NCI-H526 (cell line): ENCODE measurements around the gene NTF3.

Source experiments
- DNase-seq, 2 experiments: peaks; one replicate each; lab custom pipeline; 2025; lab: John Stamatoyannopoulos, UW

The NTF3 gene

GRCh38 chr12:5456906-5457305 lies 25.0 kb downstream of the NTF3 start:
- DNase-seq: no peak

- DNase-seq: no peak
These were observed 26.5 kb downstream of the NTF3 start for GRCh38 chr12:5458229-5459050.

- DNase-seq: no peak
These were observed 27.3 kb downstream of the NTF3 start for GRCh38 chr12:5459051-5459782.

- DNase-seq: no peak
These were observed 28.9 kb downstream of the NTF3 start for GRCh38 chr12:5460817-5461216.

- DNase-seq: no peak
These were observed 30.1 kb downstream of the NTF3 start for GRCh38 chr12:5461966-5462365.

- DNase-seq: no peak
These were observed 32.2 kb downstream of the NTF3 start for GRCh38 chr12:5464096-5464495.

GRCh38 chr12:5465384-5465783 lies 33.5 kb downstream of the NTF3 start:
- no peak for DNase-seq

- DNase-seq: no peak
These were observed 34.6 kb downstream of the NTF3 start for GRCh38 chr12:5466521-5466960.

GRCh38 chr12:5467931-5468330 lies 36.0 kb downstream of the NTF3 start:
- DNase-seq: no peak

GRCh38 chr12:5470221-5470620 lies 38.3 kb downstream of the NTF3 start:
- no peak for DNase-seq

GRCh38 chr12:5470703-5471102 lies 38.8 kb downstream of the NTF3 start:
- DNase-seq: no peak

GRCh38 chr12:5473076-5473782 lies 41.3 kb downstream of the NTF3 start:
- DNase-seq: no peak

GRCh38 chr12:5473783-5474116 lies 41.8 kb downstream of the NTF3 start:
- no peak for DNase-seq

GRCh38 chr12:5476356-5476755 lies 44.4 kb downstream of the NTF3 start:
- no peak for DNase-seq

GRCh38 chr12:5478081-5478706 lies 46.3 kb downstream of the NTF3 start:
- peak; percentile 62 to 74 for DNase-seq

- peak; percentile 55 to 61 for DNase-seq
These were observed 47.9 kb downstream of the NTF3 start for GRCh38 chr12:5479761-5480160.

- peak; percentile 91 to 95 for DNase-seq
These were observed 48.5 kb downstream of the NTF3 start for GRCh38 chr12:5480218-5480937.

- peak; percentile 41 to 71 for DNase-seq
These were observed 49.0 kb downstream of the NTF3 start for GRCh38 chr12:5480938-5481303.

GRCh38 chr12:5481645-5482044 lies 49.7 kb downstream of the NTF3 start:
- no peak for DNase-seq

GRCh38 chr12:5484426-5484825 lies 52.5 kb downstream of the NTF3 start:
- DNase-seq: no peak

- DNase-seq: no peak
These were observed 53.5 kb downstream of the NTF3 start for GRCh38 chr12:5485454-5485853.

GRCh38 chr12:5487076-5487475 lies 55.2 kb downstream of the NTF3 start:
- DNase-seq: no peak
